ENCODE measurements around the gene FSTL5.

Gene FSTL5

GRCh38 chr4:161931089-161931488, 232.7 kb downstream of the FSTL5 start:
- DNase-seq, result no peak

DNA sequence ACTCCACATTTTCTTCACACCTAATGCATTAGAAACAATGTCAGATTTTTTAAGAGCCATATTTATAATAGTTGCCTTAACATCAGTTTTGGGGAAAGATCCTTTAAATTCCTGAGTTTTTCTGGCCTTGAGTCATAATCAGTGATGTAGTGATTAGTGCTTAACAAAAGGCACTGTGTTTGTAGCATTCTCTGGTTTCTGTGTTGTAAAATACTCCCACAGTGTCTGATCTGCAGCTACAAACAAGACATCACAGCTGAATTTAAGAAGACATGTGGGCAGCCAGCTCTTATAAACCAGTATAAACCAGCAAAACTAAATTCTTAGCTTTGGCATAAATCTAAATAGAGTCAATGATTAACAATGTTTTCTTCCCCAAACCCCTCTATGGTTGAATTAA, 233.8 kb downstream of the FSTL5 start:
- no peak for DNase-seq

DNA sequence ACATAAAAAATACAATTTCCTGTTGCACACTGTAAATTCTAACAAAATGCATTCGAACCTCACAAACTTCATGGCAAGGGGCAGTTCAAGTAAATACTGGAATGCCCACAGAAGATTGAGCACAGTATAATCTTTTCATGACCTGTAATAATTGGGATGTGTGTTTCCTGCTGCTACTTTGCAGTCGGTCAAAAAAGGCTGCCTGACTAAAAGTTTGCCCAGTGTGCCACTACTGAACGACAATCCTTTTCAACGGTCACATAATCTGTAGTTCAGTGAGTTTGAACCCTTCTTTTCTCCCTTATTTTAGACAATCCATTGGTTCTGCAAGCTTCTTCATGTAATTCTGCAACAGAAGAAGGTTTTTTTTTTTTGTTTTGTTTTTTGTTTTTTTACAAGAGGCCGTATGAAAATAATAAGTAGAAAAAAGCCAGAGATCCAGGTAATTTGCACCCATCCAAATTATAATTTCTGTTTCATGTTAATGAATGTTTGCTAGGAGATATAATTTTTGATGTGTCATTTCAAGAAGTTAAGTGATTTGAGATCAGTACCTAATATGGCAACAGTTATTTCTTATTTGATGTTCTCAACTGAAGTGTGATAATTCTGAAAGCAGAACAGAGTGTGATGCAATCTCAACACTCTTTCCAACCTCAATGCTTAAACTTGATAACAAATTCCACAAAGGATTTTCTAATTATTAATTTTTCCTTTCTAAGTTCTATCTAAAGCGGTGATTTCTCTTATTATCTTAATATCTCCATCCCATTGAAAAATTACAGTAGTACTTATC, 237.6 kb downstream of the FSTL5 start:
- DNase-seq, result no peak

- no peak for DNase-seq
These were observed 243.3 kb downstream of the FSTL5 start for GRCh38 chr4:161920304-161921052.

DNA sequence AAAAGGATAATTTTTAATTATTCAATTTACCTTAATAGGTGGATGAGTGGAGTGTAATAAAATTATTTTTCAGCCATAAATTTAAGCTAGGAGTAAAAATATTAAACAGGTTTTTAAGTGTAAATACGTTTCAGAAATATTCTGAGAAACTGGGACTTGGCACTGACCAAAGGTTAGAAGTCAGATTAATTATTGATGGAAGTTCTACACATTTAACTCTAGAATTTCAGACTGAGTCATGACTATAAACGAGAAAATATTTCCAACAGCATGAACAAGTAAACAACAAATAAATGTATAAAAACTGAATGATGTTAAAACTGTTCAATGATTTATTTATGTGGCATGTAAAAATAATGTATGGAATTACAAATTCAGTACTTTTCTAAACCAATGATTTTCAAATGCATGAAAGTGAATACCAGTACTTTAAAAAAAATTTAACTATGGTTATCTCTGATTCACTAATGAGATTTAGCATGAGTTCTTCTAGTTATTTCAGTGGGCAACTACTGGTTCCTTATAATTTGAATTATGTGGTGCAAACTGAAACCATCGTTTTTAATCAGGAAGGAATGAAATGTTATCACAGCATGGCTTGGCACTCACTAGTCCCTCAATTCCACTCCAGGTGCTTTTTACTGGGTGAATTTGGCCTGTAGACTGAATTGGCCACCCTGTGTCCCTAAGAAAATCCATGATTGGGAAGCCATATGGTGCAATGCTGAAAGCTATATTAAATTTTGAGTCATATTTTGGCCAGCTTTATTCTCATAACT, 244.2 kb downstream of the FSTL5 start:
- no peak for DNase-seq

DNA sequence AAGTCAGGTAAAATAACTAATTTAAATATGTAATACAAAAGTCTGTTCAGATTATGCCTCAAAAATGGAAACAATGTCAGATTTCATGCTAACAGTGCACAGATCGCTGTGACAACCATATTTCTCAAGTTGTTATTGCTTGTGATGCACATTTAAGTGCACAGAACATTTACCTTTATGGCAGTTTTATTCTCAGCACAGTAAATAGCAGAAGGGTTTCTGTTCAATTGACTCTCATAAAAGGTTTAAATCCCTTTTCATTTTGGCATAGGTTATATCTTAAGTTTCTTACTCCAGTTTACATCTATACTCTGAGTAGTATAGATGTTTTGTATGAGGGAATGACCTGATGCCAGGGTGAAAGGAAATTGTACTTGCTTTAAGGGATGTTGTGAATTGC, 247.8 kb downstream of the FSTL5 start:
- no peak for DNase-seq

DNA sequence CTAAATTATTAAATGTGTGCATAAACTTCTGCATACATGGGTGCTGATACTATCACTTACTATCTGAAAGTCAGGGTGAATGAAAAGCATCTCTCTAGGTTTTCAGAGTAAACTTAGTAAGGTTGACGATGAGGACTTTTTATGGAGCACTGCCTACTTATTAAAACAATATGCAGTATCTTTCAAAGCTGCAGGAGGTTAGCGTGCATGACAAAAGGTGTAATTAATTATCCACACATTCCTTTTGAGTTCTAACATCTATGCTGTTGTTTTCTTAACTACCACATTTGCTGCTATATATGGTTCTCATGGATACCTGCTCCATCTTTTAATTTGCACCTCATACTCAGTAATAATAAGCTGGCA, 256.2 kb downstream of the FSTL5 start:
- DNase-seq, result no peak

- DNase-seq, result no peak
These were observed 256.8 kb downstream of the FSTL5 start for GRCh38 chr4:161906836-161907589.

- no peak for DNase-seq
These were observed 263.7 kb downstream of the FSTL5 start for GRCh38 chr4:161900110-161900509.

GRCh38 chr4:161894493-161895167, 269.2 kb downstream of the FSTL5 start:
- no peak for DNase-seq

GRCh38 chr4:161894014-161894413, 269.8 kb downstream of the FSTL5 start:
- DNase-seq, result no peak

GRCh38 chr4:161893566-161893965, 270.2 kb downstream of the FSTL5 start:
- DNase-seq, result no peak

DNA sequence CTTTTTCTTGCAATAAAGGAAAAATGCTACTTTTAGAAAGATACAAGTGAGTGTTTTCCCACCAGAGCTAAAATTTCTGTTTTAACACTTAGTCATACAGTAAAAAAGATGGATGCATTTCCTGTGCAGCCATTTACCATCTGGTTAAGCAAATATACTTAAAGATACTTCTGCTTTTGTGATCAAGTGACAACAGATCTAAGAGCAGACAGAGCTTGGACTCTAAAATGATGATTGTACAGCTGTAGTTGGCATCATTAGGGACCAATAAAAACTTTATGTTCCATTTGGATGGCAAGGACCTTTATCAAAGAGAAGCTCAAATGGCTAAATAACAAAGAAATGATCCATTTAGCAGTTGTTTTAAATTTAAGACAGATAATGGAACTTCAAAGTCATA, 270.8 kb downstream of the FSTL5 start:
- no peak for DNase-seq

DNA sequence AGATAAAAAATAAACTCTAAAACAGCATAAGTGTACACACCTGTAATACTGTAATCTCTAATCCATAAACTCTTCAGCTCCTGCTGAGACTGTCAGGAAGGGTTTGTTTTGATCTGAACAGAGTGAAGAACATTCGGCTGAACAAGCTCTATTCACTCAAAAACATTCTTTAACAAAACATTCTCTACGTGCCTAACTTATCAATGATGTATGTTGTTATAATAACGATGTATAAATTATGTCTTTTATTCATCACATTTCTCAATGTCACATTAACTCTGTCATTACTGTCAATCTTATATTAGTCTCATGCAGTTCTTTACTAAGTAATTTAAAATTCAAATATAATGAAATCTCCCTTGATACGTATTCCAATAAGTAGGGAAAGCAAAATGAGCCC, 280.6 kb downstream of the FSTL5 start:
- no peak for DNase-seq

DNA sequence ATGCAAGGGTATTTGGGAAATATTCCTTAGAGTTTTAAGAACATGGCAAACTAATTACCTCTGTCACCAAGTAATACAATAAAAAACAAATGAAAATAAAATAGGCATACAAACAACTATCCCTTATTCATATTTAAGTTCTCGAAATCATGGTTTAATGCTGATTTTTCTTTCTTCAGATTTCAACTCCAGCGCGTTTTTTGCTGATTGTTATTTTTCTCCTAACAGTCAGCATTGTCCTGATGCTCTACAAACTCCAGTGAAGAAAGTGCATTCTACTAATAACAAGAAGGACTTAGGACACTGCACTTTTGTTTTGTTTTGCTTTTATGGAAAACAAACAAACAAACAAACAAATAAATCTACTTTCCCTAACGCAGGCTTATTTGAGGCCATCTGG, 282.4 kb downstream of the FSTL5 start:
- no peak for DNase-seq

- no peak for DNase-seq
These were observed 294.3 kb downstream of the FSTL5 start for GRCh38 chr4:161869511-161869910.

- DNase-seq, result no peak
These were observed 307.0 kb downstream of the FSTL5 start for GRCh38 chr4:161856711-161857326.

- no peak for DNase-seq
These were observed 313.2 kb downstream of the FSTL5 start for GRCh38 chr4:161850631-161851030.

DNA sequence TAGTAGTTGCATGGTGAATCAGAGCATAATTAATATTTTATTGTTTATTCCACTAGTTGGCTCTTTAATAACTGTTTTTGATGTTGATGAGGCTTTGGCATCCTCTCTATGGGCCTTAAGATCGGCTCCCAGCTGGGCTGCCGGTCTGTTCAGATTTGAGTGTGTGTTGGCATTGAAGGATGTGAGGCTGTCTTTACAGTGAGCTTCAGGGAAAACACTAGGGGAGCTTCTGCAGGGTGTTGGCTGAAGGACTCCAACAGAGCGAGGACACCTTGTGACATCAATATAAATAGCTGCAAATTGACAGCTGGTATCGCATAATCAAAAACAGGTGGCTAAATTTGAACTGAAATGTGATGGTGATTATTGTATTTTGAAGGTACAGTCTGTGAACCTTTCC, 322.0 kb downstream of the FSTL5 start:
- DNase-seq, result no peak

- DNase-seq, result no peak
These were observed 334.2 kb downstream of the FSTL5 start for GRCh38 chr4:161829591-161829990.

DNA sequence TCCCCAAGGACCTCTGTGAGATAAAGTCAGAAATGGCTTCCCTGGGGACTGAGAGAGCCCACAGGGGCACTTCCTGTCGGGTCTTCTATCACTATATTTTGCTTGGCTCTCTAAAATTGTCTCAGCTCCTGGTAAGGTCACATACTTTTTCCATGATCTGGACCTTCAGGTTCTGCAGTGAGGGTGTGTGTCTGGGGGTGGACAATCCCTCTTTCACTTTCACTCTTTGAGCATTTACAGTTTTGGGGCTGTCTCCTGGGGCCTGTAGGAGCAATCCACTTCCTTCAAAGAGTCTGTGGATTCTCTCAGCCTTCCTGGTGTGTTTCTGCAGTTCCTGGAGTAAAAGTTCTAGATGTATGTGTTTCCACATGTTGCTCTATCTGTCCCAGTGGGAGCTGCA, 335.7 kb downstream of the FSTL5 start:
- no peak for DNase-seq

- DNase-seq, result no peak
These were observed 336.8 kb downstream of the FSTL5 start for GRCh38 chr4:161827013-161827412.

Data from activated T-cell treated with anti-CD3 and anti-CD28 coated beads for 4 hours (primary cell).